Measurements from ENCODE around the gene EPYC.
A peak's percentile ranks its signal among the peaks of the same experiment; 100 is the strongest.

The EPYC gene

GRCh38 chr12:91004872-91005271 lies at the start of gene EPYC:
Gene EPYC, minus strand, starts transcription at chr12:91004972. Its CDS starts 2,407 bp downstream, at chr12:91002565.
- DNase-seq = no peak

GRCh38 chr12:91053951-91054715 lies 49.4 kb upstream of the EPYC start:
- DNase-seq = no peak

- DNase-seq = no peak
Measured at GRCh38 chr12:91052026-91052425, 47.3 kb upstream of the EPYC start.

- no peak for DNase-seq
Measured at GRCh38 chr12:91044586-91044985, 39.8 kb upstream of the EPYC start.

- no peak for DNase-seq
Measured at GRCh38 chr12:91043408-91043807, 38.6 kb upstream of the EPYC start.

- DNase-seq = no peak
Measured at GRCh38 chr12:91040096-91040755, 35.5 kb upstream of the EPYC start.

- DNase-seq = no peak
Measured at GRCh38 chr12:91037276-91037675, 32.5 kb upstream of the EPYC start.

GRCh38 chr12:91033251-91033650 lies 28.5 kb upstream of the EPYC start:
- no peak for DNase-seq

GRCh38 chr12:91023326-91024004 lies 18.7 kb upstream of the EPYC start:
- DNase-seq = no peak

- no peak for DNase-seq
Measured at GRCh38 chr12:91021076-91021475, 16.3 kb upstream of the EPYC start.

- no peak for DNase-seq
Measured at GRCh38 chr12:91019455-91019854, 14.7 kb upstream of the EPYC start.

- DNase-seq = no peak
Measured at GRCh38 chr12:91017511-91018263, 12.9 kb upstream of the EPYC start.

GRCh38 chr12:91017043-91017442 lies 12.3 kb upstream of the EPYC start:
- no peak for DNase-seq

- DNase-seq = peak; percentile 60
Measured at GRCh38 chr12:91009319-91009950, 4.7 kb upstream of the EPYC start.

- no peak for DNase-seq
Measured at GRCh38 chr12:91007531-91008290, 2.9 kb upstream of the EPYC start.

GRCh38 chr12:91003737-91004136 lies 1.0 kb downstream of the EPYC start:
- no peak for DNase-seq

GRCh38 chr12:91001306-91001705 lies 3.5 kb downstream of the EPYC start:
- no peak for DNase-seq

GRCh38 chr12:90999966-91000365 lies 4.8 kb downstream of the EPYC start:
- no peak for DNase-seq

GRCh38 chr12:90999527-90999926 lies 5.2 kb downstream of the EPYC start:
- DNase-seq = no peak

GRCh38 chr12:90995010-90995409 lies 9.8 kb downstream of the EPYC start:
- peak; percentile 14 for DNase-seq

- DNase-seq = no peak
Measured at GRCh38 chr12:90991952-90992465, 12.8 kb downstream of the EPYC start.

- no peak for DNase-seq
Measured at GRCh38 chr12:90990611-90991010, 14.2 kb downstream of the EPYC start.

Data from NCI-H748 treated with DMSO at 0.1 percent for 48 hours (cell line).